ENCODE results near the gene PSMB1. TPM values are rescaled to one million over a fixed set of nuclear protein-coding genes. Genes with fewer than 3 reads are reported as not detected.
"Not testable (repeated sequence)": the region's sequence is repeated elsewhere in the genome, so short reads cannot be mapped to it uniquely, and the experiment has no call there.

The PSMB1 gene
- total RNA-seq, 1 donor from 2014 or later: 342 TPM

GRCh38 chr6:170502733-170503413, 50.2 kb downstream of the PSMB1 start:
- not testable (repeated sequence) for DNase-seq (ENCODE audit: low read depth, low spot score)

- DNase-seq (ENCODE audit: low read depth, low spot score): not testable (repeated sequence)
Measured at GRCh38 chr6:170502268-170502667, 50.8 kb downstream of the PSMB1 start.

- DNase-seq (ENCODE audit: low read depth, low spot score): no peak
Measured at GRCh38 chr6:170500955-170501590, 52.0 kb downstream of the PSMB1 start.

- DNase-seq (ENCODE audit: low read depth, low spot score): no peak
Measured at GRCh38 chr6:170497841-170498301, 55.2 kb downstream of the PSMB1 start.

DNA sequence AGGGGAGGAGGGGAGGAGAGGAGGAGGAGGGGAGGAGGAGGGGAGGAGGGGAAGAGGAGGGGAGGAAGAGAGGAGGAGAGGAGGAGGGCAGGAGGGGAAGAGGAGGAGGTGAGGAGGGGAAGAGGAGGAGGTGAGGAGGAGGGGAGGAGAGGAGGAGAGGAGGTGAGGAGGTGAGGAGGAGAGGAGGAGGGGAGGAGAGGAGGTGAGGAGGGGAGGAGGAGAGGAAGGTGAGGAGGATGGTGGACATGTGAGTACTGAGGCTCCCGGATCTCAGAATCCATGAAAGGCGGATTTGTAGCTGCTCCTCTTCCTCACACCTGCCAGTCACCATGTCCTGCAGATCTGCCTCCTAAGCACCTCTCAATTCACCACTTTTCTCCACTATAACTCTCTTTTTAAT, 59.8 kb downstream of the PSMB1 start:
- no peak for DNase-seq (ENCODE audit: low read depth, low spot score)

DNA sequence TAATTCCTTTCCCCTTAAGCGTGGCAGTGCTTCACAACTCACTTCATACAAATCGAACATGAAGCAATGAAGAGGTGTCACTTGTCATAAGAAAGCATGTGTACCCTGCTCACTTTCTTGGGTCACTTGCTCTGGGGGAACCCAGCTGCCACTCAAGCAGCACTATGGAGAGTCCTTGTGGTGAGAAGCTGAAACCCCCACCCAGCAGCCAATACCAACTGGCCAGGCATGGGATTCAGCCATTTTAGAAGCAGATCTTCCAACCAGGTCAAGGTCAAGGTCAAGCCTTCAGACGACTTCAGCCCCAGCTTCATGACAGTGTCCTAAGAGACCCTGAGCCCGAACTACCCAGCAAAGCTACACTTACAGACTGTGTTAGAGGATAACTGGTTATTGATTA, 62.8 kb downstream of the PSMB1 start:
- DNase-seq (ENCODE audit: low read depth, low spot score): no peak

DNA sequence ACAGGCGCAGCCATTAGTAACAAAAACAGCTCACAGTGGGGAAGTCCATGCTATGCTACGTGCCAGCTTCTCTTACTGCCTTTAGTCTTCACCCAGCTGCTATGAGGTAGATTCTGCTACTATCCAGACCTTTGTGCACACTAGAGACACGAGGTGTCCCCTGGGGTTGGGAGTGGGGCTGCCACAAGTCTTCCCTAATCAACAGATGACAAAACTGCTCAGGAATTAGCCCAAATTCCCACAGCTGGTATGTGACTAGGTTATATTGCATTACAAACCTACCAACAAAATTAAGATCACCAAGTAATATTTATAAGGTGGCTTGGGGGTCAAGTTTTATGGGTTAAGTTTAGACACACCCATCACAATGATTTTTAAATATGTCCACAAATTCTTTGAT, 63.3 kb downstream of the PSMB1 start:
- DNase-seq (ENCODE audit: low read depth, low spot score): no peak

- DNase-seq (ENCODE audit: low read depth, low spot score): no peak
Measured at GRCh38 chr6:170487707-170488329, 65.3 kb downstream of the PSMB1 start.

GRCh38 chr6:170485159-170485558, 67.9 kb downstream of the PSMB1 start:
- no peak for DNase-seq (ENCODE audit: low read depth, low spot score)

Other genes starting within 250 kb of the PSMB1 start
- gene FAM120B, start 246.5 kb downstream of the PSMB1 start, total RNA-seq: 12.8 and 13.6 TPM in 2 replicates
- 10.9 and 17.6 TPM in 2 replicates for gene TBP, start 1.1 kb upstream of the PSMB1 start, total RNA-seq
- gene PDCD2, start 31.3 kb upstream of the PSMB1 start, total RNA-seq: 68.5 and 95.3 TPM in 2 replicates